OCI-LY7 (cell line): Measurements from ENCODE around the gene LRPAP1.

Experiments used
- EZH2phosphoT487 ChIP-seq: fragments of 200-600 bp; sonication (generic); IDR thresholded peaks from 2 replicates; pipeline ENCODE4 v1.6.1; 2018; ENCODE audit warnings: low read depth, borderline replicate concordance, mild to moderate bottlenecking, mixed run types, antibody characterized with exemption, low read length, moderate library complexity, mixed read lengths
- TF ChIP-seq, protein P1 (sequence below): fragments of 200-600 bp; sonication (generic); conservative IDR thresholded peaks from 2 replicates; pipeline ENCODE4 v1.5.1; 2014; ENCODE audit warnings: mild to moderate bottlenecking, antibody characterized with exemption, low read length, moderate library complexity, mixed read lengths

- TF ChIP-seq, protein P1, sequence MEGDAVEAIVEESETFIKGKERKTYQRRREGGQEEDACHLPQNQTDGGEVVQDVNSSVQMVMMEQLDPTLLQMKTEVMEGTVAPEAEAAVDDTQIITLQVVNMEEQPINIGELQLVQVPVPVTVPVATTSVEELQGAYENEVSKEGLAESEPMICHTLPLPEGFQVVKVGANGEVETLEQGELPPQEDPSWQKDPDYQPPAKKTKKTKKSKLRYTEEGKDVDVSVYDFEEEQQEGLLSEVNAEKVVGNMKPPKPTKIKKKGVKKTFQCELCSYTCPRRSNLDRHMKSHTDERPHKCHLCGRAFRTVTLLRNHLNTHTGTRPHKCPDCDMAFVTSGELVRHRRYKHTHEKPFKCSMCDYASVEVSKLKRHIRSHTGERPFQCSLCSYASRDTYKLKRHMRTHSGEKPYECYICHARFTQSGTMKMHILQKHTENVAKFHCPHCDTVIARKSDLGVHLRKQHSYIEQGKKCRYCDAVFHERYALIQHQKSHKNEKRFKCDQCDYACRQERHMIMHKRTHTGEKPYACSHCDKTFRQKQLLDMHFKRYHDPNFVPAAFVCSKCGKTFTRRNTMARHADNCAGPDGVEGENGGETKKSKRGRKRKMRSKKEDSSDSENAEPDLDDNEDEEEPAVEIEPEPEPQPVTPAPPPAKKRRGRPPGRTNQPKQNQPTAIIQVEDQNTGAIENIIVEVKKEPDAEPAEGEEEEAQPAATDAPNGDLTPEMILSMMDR = no peak
- no peak for TF ChIP-seq EZH2phosphoT487
These were observed 2.9 kb downstream of the LRPAP1 start for GRCh38 chr4:3529363-3529762.
